Nephron progenitor cell (in vitro differentiated cells): ENCODE data around the gene WDR77.

Experiments used
- DNase-seq: peaks from one replicate; pipeline ENCODE4 v3.0.0; 2021
- H3K27ac Mint-ChIP-seq: 2 replicates; pipeline ENCODE4 v1.8.0; 2021; ENCODE audit warnings: mild to moderate bottlenecking, moderate library complexity, mixed read lengths
- H3K27me3 Mint-ChIP-seq: 2 replicates; pipeline ENCODE4 v1.8.0; 2021; ENCODE audit warnings: mild to moderate bottlenecking, low read depth, mixed read lengths; ENCODE audit not compliant: poor library complexity
- H3K36me3 Mint-ChIP-seq: 2 replicates; pipeline ENCODE4 v1.8.0; 2021; ENCODE audit warnings: low read depth, mixed read lengths
- H3K4me1 Mint-ChIP-seq: 2 replicates; pipeline ENCODE4 v1.8.0; 2021; ENCODE audit warnings: mixed read lengths
- H3K4me3 Mint-ChIP-seq: 2 replicates; pipeline ENCODE4 v1.8.0; 2021; ENCODE audit warnings: mild to moderate bottlenecking, moderate library complexity, mixed read lengths
- H3K9me3 Mint-ChIP-seq: 2 replicates; pipeline ENCODE4 v1.8.0; 2021; ENCODE audit warnings: mild to moderate bottlenecking, moderate library complexity, mixed read lengths
- CTCF ChIP-seq: fragments of 200-600 bp; sonication (generic); IDR thresholded peaks from 2 replicates; pipeline ENCODE4 v1.5.0; 2021; ENCODE audit warnings: antibody characterized with exemption

WDR77 gene

GRCh38 chr1:111420377-111420776, 28.7 kb downstream of the WDR77 start:
- Mint-ChIP-seq H3K9me3 (no peaks in the 10 kb centered on the region), H3K36me3 (peaks cover 5% of the 10 kb centered on the region), H3K4me3 (no peak overlapping the region), H3K4me1 (peaks cover 21% of the 10 kb centered on the region), H3K27ac (no peak overlapping the region), H3K27me3 (peaks cover 1% of the 10 kb centered on the region)
- no peak for TF ChIP-seq CTCF
- DNase-seq, result no peak

GRCh38 chr1:111419037-111419436, 30.0 kb downstream of the WDR77 start:
- no peak for DNase-seq
- TF ChIP-seq CTCF, result no peak
- Mint-ChIP-seq H3K27ac (no peak overlapping the region), H3K4me1 (peaks cover 17% of the 10 kb centered on the region), H3K27me3 (no peaks in the 10 kb centered on the region), H3K9me3 (no peaks in the 10 kb centered on the region), H3K4me3 (no peak overlapping the region), H3K36me3 (peaks cover 11% of the 10 kb centered on the region)

- Mint-ChIP-seq H3K4me3 (no peak overlapping the region), H3K9me3 (no peaks in the 10 kb centered on the region), H3K27ac (no peak overlapping the region), H3K27me3 (peaks cover 4% of the 10 kb centered on the region), H3K4me1 (peaks cover 17% of the 10 kb centered on the region), H3K36me3 (peaks cover 14% of the 10 kb centered on the region)
- TF ChIP-seq CTCF, result no peak
- no peak for DNase-seq
These were observed 31.3 kb downstream of the WDR77 start for GRCh38 chr1:111417755-111418154.

GRCh38 chr1:111415461-111415860, 33.6 kb downstream of the WDR77 start:
- DNase-seq, result no peak
- peaks cover 14% of the 10 kb centered on the region for H3K36me3 Mint-ChIP-seq
- peaks cover 11% of the 10 kb centered on the region for H3K27me3 Mint-ChIP-seq
- no peak for TF ChIP-seq CTCF
- no peak overlapping the region for H3K4me3 Mint-ChIP-seq
- no peak overlapping the region for H3K27ac Mint-ChIP-seq
- no peaks in the 10 kb centered on the region for H3K9me3 Mint-ChIP-seq
- H3K4me1 Mint-ChIP-seq, result peaks cover 17% of the 10 kb centered on the region

GRCh38 chr1:111414756-111415155, 34.3 kb downstream of the WDR77 start:
- H3K27me3 Mint-ChIP-seq, result peaks cover 11% of the 10 kb centered on the region
- H3K4me1 Mint-ChIP-seq, result peaks cover 17% of the 10 kb centered on the region
- H3K27ac Mint-ChIP-seq, result no peak overlapping the region
- no peak for TF ChIP-seq CTCF
- H3K9me3 Mint-ChIP-seq, result no peaks in the 10 kb centered on the region
- no peak for DNase-seq
- peaks cover 14% of the 10 kb centered on the region for H3K36me3 Mint-ChIP-seq
- H3K4me3 Mint-ChIP-seq, result no peak overlapping the region

- no peak for TF ChIP-seq CTCF
- no peak overlapping the region for H3K27ac Mint-ChIP-seq
- H3K9me3 Mint-ChIP-seq, result no peaks in the 10 kb centered on the region
- H3K27me3 Mint-ChIP-seq, result peaks cover 11% of the 10 kb centered on the region
- no peak overlapping the region for H3K4me3 Mint-ChIP-seq
- H3K4me1 Mint-ChIP-seq, result peaks cover 8% of the 10 kb centered on the region
- no peak for DNase-seq
- peaks cover 14% of the 10 kb centered on the region for H3K36me3 Mint-ChIP-seq
These were observed 36.2 kb downstream of the WDR77 start for GRCh38 chr1:111412839-111413238.
